HG03108 (cell line): ENCODE results near the gene CPNE6.

Source experiments
- ATAC-seq: cut with Tn5 transposase; IDR thresholded peaks from one replicate; pipeline ENCODE4 v1.9.1; 2021; ENCODE audit warnings: moderate library complexity; ENCODE audit not compliant: unreplicated experiment

The CPNE6 gene

DNA sequence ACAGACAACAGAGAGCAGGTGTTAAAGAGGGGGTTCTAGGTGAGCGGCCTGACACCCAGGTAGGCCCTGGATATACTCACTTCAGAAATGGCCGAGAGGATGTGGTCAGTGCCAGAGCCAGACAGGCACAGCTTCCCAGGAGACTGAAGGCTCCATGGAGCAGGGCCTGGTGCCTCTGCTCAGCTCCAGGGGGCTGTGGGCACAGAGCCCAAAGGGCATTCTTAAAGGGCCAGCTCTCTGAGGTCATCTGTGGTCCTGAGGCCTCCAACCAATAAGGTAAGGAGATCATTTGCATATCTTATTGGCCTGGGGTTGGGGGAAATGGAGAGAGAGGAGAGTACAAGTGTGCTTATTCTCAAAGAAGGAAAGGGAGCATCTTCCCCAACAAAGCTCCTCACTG lies 13.1 kb downstream of the CPNE6 start:
- no peak for ATAC-seq

DNA sequence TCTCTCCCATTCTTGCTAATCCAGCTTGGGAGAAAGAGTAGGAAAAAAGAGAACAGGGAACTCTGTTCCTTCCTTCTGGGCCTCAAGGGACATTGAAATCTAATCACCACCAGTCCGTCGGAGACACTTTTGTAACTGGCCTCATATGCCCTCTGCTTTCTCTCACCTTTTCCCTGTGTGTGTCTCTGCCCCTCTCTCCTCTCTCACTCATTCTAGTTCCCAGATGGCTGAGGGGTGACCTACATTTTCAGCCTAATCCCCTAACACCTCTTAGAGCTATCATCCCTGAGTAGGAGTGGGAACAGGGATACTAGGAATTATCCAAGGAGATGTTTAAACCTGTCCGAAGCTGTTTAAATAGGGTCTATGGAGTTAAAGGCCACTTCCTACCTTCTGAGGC lies 13.9 kb downstream of the CPNE6 start:
- ATAC-seq, result no peak

DNA sequence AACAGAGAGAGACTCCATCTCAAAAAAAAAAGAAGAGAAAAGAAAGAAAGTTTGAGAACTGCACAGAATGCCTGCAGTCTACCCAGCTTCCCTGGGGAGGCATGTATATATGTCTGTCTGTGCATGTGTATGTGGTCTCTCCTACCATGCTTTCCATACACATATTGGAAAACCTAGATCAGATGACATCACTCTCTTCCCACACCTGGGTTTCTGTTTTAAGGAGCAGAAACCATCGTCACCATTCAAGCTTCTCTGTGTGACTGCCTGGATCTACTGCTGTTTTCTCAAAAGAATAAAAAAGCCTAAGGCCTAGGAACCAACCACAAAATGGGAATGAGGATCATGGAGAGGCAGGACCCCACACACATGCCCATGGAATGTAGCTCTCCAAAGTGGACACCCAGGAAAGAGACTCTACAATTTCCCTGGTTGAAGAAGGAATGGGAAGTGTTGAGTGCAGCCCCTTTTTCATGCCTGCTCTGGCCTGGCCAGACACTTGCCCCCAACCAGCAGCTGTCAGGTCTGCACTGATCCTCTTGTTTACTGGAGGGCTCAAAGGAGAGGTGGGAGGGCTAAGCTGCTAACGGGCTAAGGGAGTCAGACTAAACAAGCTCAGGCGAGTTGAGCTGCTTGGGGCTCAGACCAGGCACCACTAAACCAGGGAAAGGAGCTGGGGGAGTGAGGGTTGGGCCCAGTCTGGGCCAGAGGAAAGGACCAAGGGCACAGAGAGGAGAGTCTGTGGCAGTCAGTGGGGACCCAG lies 15.0 kb downstream of the CPNE6 start:
- ATAC-seq, result no peak

DNA sequence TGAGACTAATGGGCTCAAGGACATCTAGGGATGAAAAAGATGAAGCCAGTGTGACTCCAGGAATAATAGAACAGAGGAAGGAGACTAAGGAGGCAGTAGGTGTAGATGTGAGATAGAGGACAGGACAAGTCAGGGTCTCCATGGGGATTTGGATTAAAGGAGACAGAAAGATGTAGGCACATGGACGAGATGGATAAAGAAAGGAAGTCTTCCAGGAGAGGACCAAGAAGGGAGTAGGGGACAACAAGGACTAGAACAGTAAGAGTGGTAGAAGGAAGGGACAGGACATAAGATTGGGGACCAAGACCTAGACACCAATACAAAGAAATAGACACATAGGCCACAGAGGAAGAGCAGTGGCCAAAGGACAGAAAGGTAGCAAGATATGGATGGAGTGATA lies 15.6 kb downstream of the CPNE6 start:
- ATAC-seq, result no peak

DNA sequence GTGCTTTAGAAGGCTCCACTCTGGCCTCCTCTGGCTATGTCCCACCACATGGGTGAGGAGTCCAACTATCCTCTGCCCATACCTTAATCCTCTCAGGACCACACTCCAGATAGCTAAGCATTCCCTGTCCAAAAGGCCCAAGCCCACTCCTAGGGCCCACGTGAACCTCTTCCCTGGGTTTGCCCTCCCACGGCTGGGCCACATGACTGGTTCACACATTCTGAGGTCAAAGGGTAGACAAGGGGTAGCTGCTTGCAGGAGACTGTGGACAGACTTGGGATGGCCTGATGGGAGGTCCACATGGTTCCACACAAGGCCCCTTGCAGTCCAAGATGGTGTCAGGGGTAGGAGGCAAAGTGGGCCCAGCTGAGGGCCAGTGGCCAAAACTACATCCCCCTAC lies 16.7 kb downstream of the CPNE6 start:
- ATAC-seq, result no peak

DNA sequence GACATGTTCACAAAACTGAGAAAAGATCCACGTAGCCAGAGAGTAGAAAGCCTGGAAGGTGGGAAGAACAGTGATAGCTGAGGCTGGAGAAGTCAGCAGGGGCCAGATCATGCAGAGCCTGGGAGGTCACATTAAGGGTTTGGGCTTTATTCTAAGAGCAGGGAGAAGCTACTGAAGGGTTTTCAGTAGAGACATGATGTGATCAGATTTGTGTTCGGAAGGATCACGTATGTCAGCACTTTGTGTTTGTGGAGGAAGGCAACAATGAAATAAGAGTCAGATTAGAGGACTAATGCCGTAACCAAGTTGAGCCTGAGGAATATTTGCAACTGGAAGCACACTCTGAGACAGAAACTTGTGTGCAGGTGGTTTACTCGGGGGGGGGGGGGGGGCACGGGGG lies 18.5 kb downstream of the CPNE6 start:
- ATAC-seq, result no peak

DNA sequence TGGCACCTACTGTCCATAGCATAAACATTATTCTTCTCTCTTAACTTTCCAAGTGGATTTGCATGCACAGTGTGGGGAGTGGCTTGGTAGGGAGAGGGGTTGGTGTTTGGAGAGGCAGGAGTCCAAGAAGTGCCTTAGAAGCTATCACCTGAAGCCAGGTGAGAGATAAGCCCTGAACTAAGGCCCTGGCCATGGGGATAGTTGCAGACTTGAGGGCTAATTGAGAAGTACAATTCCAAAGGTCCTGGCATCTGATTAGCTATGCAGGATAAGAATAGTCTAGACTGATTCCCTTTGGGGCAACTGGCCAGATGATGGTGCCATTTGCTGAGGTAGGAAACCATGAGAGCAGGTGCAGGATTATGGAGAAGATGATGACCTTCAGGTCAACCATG lies 20.7 kb downstream of the CPNE6 start:
- ATAC-seq, result no peak

DNA sequence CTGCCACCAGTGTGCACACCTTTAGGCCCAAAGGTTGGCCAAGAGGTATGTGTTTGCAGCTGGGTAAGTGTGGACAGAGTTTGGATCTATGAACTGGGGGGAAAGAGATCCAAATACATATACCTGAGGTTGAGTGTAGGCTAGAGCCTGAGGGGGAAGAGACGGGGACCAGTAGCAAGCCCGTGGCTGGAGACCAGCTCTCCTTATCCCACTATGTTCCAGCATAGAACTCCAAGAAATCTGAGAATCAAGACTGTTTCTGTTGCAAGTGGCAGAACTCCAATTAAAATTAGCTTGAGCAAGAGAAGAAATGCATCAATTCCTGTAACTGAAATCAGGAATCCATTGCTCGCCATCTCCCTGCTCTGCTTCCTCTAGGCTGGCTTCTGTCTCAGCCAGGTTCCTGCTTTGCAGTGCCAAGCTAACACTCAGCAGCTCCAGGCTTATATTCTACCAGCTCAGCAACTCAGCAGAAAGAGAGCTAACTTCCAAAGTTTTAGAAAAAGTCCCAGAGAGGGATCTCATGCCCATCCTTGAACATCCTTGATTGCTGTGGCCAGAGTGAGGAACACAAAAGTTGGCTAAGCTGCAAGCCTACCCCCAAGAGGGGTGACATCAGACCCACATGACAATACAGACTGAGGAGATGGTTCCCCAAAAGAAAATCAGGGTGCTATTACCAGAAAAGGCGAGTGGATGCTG lies 21.3 kb downstream of the CPNE6 start:
- ATAC-seq, result no peak

DNA sequence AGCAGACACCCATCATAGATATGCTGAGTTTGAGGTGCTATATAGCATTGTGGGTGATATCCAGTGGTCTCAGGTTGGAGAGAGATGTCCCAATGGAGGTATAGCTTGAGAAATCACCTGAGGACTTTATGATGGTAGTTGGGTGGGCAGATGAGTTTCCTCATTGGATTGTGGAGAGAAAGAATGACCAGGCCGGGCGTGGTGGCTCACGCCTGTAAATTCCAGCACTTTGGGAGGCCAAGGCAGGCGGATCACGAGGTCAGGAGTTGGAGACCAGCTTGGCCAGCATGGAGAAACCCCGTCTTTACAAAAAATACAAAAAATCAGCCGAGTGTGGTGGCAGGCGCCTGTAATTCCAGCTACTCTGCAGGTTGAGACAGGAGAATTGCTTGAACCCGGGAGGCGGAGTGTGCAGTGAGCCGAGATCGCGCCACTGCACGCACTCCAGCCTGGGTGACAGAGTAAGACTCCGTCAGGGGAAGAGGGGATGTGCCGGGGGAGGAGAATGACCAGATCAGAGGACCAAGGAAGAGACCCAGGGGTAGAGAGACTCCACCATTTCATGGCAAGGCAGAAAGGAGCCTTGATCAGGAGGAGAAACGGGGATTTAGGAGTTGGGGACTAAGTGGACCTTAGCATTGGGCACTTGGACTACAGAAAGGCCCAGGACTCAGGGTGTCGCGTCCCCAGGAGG lies 22.0 kb downstream of the CPNE6 start:
- no peak for ATAC-seq

DNA sequence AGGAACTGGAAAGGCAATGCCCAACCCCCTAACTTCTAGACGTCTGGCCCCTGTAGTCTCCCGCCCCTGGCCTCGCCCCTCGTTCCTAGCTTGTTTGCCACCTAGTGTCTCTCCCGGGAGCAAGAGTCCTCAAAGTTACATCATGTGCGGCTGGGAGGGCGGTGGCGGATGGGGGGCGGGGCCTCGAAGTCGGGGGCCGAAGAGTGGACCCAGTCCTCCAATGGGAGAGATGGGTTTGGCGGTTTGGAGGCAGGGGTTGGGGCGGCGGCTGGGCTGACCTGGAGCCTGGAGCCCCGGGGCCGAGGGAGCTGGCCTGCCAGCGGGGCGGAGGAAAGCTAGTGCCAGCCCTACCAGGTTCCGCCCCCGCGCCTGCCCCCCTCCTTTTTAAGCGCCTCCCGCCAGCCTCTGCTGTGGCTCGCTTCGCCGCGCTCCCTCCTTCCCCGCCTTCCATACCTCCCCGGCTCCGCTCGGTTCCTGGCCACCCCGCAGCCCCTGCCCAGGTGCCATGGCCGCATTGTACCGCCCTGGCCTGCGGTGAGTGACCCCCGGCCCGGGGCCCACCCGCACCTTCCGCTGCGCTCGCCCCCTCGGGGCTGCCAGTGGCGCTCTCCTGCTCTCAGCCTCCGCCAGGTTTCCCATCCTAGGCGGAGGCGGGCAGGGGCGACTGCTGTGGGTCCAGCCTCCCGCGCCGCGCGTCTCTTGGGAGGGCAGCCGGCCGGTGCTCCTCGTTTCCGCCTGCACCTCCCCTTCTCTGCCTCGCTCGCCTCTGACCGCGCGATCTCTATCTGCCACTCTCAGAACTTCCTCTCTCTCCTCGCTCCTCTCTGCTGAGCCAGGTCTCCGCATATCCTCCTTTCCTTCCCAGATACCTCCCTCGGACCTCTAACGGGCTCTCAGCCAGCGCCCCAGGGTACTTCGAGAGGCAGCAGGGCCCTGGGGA lies 22.8 kb downstream of the CPNE6 start, which contains the start of gene PCK2:
PCK2 (plus strand) TSS at position 411 of the 940 bp plus-strand sequence; CDS start at position 506, 95 bp downstream.
- peak; percentile 33 for ATAC-seq

DNA sequence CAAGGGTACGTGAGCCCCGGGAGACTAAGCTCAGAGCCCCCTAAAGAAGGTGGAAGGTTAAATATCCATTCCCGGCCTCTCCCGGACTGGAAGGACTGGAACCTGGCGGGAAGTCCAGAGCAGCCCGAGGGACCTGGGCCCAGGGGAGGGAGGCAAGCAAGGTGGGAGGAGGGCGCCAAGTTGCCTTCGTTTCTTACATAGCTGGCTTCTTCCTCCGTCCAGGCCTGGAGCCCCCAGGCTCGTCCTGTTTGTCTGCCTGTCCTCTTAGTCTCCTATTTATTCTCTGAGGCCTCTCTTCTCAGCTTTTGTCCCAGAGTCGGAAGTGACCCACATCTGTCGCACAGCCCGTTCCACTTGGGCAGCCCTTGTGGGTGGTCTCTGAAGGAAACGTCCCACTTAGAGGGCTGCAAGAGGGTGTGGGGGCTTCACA lies 23.5 kb downstream of the CPNE6 start:
- no peak for ATAC-seq

DNA sequence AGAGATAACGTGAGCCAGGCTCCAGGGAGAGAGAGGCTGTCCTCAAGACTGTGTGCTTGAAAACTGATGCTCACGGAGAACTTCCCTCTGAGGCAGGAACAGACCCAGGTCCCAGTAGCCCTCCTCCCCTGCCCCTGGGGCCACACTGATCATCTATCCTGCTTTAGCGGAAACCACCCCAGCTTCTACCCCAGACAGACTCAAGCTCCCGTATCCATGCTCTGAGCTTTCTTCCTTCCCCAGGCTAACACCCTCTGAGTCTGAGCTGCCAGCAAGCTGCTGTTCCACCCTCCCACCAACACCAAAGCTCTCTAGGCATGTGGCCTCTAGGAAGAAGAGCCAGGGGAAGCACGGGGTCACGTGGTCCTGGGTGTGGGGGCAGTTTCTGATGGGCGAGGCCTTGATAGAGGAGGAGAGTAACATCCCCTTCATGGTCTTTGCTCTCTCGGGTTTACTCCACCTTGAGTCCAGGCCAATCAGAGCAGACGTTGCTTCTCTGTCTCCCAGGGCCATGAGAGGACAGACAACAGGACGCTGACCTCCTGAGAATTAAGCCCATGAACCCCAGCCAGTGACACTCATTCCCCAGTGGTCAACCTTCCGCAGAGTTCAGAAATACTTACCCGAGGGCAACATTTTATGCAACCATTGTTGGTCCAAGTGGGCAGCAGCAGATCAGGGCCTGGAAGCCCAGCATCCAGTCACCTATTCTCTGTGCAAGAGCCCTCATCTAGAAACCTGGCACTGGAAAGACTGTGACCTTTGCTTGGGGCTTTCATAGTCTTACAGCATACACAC lies 24.1 kb downstream of the CPNE6 start:
- ATAC-seq, result peak; percentile 65

DNA sequence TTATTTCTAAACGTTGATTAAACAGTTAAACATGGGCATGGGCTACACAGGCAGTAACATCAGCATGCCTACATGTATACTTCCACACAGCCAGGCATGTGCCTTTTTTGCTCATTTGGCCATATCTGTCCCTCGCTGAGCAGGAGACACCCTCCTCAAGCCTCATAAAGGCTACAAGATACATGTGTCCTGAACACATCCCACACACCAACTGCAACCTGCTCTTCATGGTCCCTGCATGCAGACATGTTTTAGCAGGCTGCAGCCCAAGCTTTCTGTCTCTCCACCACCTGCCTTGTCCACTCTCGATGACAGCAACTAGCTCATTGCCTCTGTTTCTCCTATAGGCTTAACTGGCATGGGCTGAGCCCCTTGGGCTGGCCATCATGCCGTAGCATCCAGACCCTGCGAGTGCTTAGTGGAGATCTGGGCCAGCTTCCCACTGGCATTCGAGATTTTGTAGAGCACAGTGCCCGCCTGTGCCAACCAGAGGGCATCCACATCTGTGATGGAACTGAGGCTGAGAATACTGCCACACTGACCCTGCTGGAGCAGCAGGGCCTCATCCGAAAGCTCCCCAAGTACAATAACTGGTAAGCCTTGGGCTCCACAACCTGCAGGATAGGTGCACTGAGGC lies 25.3 kb downstream of the CPNE6 start:
- no peak for ATAC-seq

DNA sequence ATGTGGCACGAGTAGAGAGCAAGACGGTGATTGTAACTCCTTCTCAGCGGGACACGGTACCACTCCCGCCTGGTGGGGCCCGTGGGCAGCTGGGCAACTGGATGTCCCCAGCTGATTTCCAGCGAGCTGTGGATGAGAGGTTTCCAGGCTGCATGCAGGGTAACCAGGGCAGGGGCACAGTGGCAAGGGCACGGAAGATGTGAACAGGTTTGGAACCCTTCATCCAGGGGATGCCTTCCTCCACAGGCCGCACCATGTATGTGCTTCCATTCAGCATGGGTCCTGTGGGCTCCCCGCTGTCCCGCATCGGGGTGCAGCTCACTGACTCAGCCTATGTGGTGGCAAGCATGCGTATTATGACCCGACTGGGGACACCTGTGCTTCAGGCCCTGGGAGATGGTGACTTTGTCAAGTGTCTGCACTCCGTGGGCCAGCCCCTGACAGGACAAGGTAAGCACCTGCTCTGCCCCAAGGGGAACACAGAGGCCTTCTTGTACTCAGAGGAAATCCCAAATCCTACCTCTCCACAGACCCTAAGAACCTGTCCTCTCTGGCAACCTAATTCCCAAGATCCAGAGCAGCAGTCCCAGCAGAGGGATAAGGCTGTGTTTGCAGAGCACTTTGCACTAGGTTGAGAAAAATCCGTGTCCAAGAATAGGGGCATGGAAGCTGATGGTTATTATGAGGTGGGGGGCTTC lies 27.0 kb downstream of the CPNE6 start:
- no peak for ATAC-seq

DNA sequence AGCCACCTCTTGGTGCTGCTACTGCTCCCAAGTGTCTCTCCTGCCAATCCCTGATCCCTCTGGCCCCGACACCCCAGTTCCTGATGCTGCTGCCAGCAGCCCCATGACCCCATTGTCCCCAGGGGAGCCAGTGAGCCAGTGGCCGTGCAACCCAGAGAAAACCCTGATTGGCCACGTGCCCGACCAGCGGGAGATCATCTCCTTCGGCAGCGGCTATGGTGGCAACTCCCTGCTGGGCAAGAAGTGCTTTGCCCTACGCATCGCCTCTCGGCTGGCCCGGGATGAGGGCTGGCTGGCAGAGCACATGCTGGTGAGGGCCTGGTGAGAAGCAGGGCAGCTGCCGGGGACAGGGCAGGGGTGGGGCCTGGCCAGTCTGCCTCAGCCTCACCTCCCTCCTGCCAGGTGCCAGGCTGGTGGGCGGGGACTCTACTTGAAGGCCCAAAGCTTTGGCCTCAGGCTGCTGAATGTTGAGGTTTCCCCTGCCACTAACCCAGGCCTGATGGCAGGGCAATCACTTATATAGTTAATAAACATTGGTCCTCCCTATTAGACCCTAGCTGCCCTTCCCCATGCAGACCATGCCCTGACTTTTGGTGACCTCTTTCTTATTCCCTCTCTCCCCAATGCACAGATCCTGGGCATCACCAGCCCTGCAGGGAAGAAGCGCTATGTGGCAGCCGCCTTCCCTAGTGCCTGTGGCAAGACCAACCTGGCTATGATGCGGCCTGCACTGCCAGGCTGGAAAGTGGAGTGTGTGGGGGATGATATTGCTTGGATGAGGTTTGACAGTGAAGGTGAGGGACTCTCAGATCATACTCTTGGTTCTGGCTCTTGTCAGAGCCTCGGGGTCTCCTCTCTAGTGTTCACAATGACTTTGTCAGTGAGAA lies 27.8 kb downstream of the CPNE6 start:
- ATAC-seq, result no peak

DNA sequence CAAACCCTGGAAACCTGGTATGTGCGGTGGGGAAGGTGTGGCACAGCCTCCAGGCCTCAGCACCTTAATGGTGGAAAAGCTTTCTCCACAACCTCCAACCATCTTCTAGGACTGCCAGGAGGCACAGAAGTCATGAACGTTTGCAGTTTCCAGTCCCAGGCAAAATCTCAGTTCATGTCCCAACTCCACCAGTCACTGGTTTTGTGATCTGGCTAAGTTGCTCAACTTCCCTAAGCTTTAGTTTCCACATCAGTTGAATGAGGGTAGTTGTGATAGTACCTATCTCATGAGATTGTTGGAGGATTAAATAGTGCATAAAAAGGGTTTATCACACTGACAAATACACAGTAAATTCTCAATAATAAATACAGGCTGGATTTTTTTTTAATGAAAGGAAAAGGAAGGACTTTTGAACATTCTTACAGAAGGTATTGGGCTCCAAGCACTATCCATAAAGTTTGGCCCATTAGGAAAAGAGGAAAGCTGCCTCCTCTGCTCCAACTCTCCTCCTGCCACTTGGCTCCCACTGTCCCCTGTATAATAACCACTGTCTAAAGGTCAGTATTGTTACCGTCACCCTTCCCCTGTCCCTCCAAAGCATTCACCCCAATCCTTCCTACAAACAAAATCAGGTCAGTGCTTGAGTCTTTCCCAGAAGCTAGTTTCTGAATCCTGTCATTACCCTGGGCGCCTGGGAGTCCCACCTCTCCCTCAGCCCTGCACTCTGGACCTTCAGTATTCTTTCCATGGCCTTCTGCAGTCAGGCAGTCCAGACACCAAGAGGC lies 29.0 kb downstream of the CPNE6 start:
- ATAC-seq, result no peak

DNA sequence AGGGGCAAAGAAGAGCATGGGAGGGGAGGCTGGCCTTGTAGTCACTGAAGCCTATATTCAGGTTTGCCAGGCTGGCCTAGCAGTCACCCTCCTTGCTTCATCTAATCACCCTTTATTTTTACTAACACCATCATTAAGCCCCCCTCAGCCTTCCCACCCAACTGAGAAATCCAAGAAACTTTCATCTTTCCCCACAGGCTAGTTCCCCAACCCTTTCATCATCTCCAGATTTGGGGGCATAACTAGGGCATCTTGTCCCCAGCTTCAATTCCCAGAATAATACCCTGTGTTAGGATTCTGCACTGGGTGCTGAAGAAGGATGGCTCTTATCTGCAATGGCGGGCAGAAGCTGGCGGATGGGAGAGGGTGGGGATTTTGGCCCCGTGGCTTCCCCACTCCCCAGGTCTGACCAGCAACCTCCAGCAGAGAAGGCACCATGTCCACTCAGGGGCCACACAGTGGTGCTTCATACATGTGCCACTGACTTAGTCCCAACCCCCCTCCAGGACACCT lies 29.7 kb downstream of the CPNE6 start:
- ATAC-seq, result no peak
